HEK293 (cell line): Measurements from ENCODE around the gene INHBA.

ENCODE experiments used
- GLIS1 ChIP-seq: fragments of 450-650 bp; formaldehyde crosslinking; IDR thresholded peaks from 2 replicates; pipeline ENCODE4 v1.5.1; 2016; ENCODE audit warnings: missing biosample characterization, missing genetic modification characterization
- ZNF530 ChIP-seq: fragments of 450-650 bp; formaldehyde crosslinking; IDR thresholded peaks from 2 replicates; pipeline ENCODE4 v1.5.1; 2016; ENCODE audit warnings: low read depth, missing biosample characterization, missing genetic modification characterization
- ZSCAN30 ChIP-seq: fragments of 450-650 bp; IDR thresholded peaks from 2 replicates; pipeline ENCODE4 v1.5.1; 2018; ENCODE audit warnings: missing biosample characterization, mild to moderate bottlenecking, missing genetic modification characterization, moderate library complexity

- no peak for TF ChIP-seq ZNF530 (tag by site-specific recombination)
- TF ChIP-seq GLIS1: no peak
- TF ChIP-seq ZSCAN30 (tag by site-specific recombination): no peak
Observed at GRCh38 chr7:41716691-41717090, 13.8 kb upstream of the INHBA start.
